ENCODE data around the gene CHST8.
A peak's percentile ranks its signal among the peaks of the same experiment; 100 is the strongest.

CHST8 gene

GRCh38 chr19:33772102-33772857 lies 150.5 kb downstream of the CHST8 start:
- DNase-seq: no peak

DNA sequence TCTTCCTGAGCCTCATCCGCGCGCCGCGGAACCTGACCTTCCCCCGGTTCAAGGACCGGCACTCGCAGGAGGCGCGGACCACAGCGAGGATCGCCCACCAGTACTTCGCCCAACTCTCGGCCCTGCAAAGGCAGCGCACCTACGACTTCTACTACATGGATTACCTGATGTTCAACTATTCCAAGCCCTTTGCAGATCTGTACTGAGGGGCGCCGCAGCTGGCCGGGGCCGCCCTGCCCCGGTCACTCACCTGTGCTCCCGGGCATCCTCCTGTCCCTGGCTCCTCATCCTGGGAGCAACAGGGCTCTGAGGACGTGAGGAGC lies 151.1 kb downstream of the CHST8 start:
- no peak for DNase-seq

GRCh38 chr19:33773704-33774624 lies 152.2 kb downstream of the CHST8 start:
- DNase-seq: no peak

GRCh38 chr19:33774751-33775150 lies 153.0 kb downstream of the CHST8 start:
- DNase-seq: no peak

- no peak for DNase-seq
Observed at GRCh38 chr19:33775731-33776487, 154.2 kb downstream of the CHST8 start.

GRCh38 chr19:33777351-33777750 lies 155.6 kb downstream of the CHST8 start:
- DNase-seq: no peak

GRCh38 chr19:33777753-33778088 lies 156.0 kb downstream of the CHST8 start:
- DNase-seq: no peak

- DNase-seq: peak; percentile 90
Observed at GRCh38 chr19:33778089-33778791, 156.5 kb downstream of the CHST8 start.

DNA sequence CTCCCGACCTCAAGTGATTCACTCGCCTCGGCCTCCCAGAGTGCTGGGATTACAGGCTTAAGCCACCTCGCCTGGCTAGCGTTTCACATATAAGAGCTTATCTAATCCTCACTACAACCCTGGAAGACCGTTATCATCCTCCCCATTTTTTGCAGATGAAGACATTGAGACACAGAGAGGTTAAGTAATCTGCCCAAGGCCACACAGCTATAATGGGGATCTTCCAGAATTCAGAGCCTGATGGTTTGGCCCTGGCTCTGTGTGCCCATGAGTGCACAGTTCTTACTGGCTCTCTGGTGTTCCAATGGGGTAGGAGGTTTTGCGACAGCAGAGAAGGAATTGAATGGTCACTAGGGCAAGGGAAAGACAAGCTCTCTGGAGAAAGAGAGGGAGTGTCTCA lies 158.1 kb downstream of the CHST8 start:
- DNase-seq: no peak

GRCh38 chr19:33780251-33780650 lies 158.5 kb downstream of the CHST8 start:
- DNase-seq: peak; percentile 46

DNA sequence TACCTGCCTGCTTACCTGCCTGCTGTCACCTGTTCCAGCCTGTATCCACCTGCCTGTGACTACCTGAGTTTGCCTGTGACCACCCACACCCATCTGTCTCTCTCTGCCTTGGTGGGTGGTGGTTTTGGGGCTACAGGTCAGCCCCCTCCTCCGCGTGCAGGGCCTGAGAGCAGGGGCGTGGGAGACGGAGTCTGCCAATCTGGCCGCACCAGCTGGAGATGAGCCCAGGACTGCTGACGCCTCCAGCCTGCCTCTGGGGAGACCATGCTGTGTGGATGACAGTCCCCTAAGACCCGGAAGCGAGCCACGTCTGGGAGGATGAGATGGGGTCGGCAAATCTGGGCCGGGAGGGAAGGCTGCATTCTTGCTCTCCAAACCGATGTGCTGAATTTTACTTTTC lies 159.0 kb downstream of the CHST8 start:
- no peak for DNase-seq

DNA sequence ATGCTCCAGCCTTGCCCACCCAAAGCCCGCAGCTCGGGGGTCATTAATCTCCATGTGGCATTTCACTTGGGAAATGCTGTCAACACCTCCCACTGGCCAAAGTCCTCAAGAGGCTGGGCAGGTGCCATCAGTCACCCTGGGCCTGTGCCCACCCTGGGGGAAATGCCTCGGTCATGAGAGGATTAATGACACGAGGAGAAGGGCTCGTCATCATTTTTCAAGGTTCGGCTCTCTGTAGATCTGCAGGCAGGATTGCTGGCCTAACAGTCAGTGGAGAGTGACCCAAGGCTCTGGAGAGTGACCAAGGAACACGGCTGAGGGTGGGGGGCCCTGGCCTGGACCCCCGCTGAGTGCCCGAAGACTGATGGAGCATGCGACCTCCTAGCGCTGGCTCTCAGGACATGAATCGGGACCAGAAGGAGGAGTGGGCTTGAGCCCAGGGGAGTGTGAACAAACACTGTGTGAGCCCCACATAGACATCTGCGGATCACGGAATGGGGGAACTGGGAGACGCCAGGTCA lies 159.7 kb downstream of the CHST8 start:
- DNase-seq: no peak

DNA sequence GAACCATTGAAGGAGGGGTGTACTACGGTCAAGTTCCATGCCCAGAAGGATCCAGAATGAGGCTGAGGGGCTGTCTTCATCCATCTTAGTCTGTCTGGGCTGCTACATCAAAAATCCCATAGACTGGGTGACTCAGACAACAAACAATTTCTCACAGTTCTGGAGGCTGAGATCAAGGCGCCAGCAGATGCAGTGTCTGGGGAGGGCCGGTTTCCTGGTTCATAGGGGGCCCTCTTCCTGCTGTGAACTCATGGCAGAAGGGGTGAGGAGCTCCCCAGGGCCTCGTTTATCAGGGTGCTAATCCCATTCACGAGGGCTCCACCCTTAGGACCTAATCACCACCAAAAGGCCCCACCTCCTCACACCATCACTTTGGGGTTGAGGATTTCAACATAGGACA lies 160.2 kb downstream of the CHST8 start:
- no peak for DNase-seq

DNA sequence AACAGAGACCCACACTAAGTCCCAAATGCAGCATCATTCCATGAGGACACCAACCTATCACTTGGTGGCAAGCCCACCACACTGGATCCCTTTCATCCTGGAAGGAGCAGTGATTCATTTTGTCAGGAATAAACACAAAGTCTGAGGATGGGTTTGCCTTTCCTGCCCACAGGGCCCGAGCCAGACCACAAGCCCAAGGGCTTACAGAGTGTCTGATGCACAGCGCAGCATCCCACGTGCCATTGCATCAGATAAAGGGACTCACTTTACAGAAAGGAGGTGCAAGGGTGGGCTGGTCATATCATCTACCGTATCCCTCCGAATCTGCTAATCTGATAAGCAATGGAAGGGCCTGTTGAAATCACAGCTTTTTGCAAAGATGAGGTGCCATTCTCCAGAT lies 162.7 kb downstream of the CHST8 start:
- DNase-seq: no peak

GRCh38 chr19:33785795-33786194 lies 164.0 kb downstream of the CHST8 start:
- no peak for DNase-seq

- no peak for DNase-seq
Observed at GRCh38 chr19:33788676-33789075, 166.9 kb downstream of the CHST8 start.

DNA sequence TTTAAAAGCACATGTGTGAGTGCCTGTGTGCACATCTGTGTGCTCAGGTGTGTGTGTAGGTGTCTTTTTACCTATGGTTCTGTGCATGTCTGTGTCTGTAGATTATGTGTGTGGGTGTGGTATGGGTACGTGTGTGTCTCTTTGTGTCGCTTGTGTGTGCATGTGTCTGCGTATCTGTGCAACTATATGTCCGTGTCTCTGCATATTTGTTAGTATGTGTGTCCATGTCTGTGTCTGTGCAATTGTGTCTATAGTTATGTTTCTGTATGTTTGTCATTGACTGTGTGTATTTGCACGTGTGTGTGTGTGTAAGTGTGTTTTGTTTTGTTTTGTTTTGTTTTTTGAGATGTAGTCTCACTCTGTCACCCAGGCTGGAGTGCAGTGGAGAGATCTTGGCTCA lies 167.6 kb downstream of the CHST8 start:
- DNase-seq: no peak

DNA sequence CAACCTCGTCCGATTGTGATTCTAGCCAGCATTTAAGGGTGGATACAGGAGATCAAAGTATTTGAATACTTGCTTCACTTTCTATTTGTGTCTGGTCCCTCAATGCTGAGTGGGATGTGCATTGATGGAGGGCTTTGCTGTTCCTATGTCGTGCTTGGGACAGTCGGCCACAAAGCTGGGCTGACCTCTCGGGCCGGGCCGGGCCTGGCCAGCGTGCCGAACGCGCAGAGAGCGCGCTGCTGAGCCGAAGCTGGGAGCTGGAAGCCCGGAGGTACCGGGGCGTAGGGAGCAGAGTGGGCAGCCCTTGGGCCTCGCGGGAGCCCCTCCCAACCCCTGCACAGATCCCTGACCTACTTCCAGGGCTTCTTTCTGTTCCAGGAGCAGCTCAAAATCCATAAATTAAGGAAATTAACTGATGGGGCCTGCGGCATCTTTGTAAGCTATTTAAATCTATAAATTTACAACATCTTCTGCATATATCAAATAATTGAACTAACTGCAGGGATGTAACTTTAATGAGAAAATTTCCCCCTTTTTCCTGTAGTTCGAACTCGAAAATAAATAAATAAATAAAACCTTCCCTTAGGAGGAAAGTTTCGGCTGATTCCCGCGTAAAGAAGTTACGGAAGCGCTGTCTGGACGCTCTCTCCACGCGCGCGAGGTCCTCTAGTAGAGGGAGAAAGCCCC lies 173.1 kb downstream of the CHST8 start:
- DNase-seq: no peak

GRCh38 chr19:33795370-33796163 lies 173.8 kb downstream of the CHST8 start:
- peak; percentile 92 for DNase-seq

GRCh38 chr19:33796164-33796875 lies 174.6 kb downstream of the CHST8 start, which contains the start of gene KCTD15:
Gene KCTD15, plus strand, starts transcription at chr19:33796870. Its CDS starts 3,585 bp downstream, at chr19:33800455.
- peak; percentile 69 for DNase-seq
